Spinal cord (tissue), 10 donors: ENCODE results near the gene GUCY1A2. TPM values are rescaled to one million over a fixed set of nuclear protein-coding genes. Genes with fewer than 3 reads are reported as not detected.

Source experiments
- DNase-seq, 6 donors: peaks; one replicate each; pipeline versions ENCODE4 v3.0.0 to v3.0.0-alpha.2; 2013 to 2015; ENCODE audit warnings: low spot score in 6 of 6, low read depth in 4 of 6
- H3K27ac ChIP-seq: one replicate; pipeline ENCODE4 v1.5.1; 2013; ENCODE audit warnings: low read depth, low read length, control low read depth
- H3K27me3 ChIP-seq: one replicate; pipeline ENCODE4 v1.6.1; 2013; ENCODE audit warnings: low read length; ENCODE audit not compliant: control insufficient read depth, insufficient read depth
- H3K36me3 ChIP-seq: one replicate; pipeline ENCODE4 v1.6.1; 2013; ENCODE audit warnings: low read length; ENCODE audit not compliant: control insufficient read depth, insufficient read depth
- H3K4me1 ChIP-seq: one replicate; pipeline ENCODE4 v1.6.1; 2013; ENCODE audit warnings: low read length; ENCODE audit not compliant: control insufficient read depth, insufficient read depth
- H3K4me3 ChIP-seq: one replicate; pipeline ENCODE4 v1.5.1; 2013; ENCODE audit warnings: low read depth, low read length, control low read depth
- H3K9me3 ChIP-seq: one replicate; pipeline ENCODE4 v1.6.1; 2013; ENCODE audit warnings: low read length; ENCODE audit not compliant: control insufficient read depth, insufficient read depth
- WGBS: methylation state at CpG from one replicate; pipeline ENCODE4 v1.1.5; 2013; ENCODE audit warnings: missing lambda C conversion rate; ENCODE audit not compliant: insufficient coverage; 5-methylcytosine and 5-hydroxymethylcytosine counted together
- polyA plus RNA-seq, 2 donors: library from polyadenylated mRNA; unstranded; fragments of 120-200 nt; gene quantifications; one replicate each; pipeline ENCODE4 v1.2.1, GENCODE V29; 2013; ENCODE audit not compliant: insufficient read length in 2 of 2
- total RNA-seq, 2 donors: library from RNA; depleted of rRNA in 1 of 2; stranded (reverse); fragments of 120-200 nt in 1 of 2; fragments of >200 nt in 1 of 2; gene quantifications; one replicate each; pipeline versions ENCODE4 v1.2.3 to v1.2.4, GENCODE V29; 2013 to 2014
- donor health status: healthy.

Gene GUCY1A2
- total and polyA plus RNA-seq, 4 donors = 10.8 to 79.5 (median 25.7) TPM

DNA sequence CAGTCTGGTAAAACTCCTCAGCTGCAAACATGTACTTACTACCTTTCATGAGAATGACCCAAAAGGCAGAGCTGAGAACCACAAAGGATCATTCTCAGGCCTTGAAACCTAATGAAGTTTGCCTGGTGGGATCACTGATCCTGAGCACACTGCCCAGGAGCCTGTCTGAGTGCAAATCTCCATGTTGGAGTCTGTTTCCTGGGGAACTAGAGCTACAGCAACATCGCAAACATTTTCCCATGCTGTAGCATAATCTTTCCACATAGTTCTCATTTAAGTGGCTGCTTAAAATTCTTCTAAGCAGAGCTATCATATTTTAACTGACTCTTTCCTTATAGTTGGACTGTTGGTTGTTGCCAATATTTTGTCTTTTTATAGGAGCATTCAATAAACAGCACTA, 58.5 kb downstream of the GUCY1A2 start:
- Histone ChIP-seq H3K27ac (no peak overlapping the region), H3K36me3 (peaks cover 8% of the 10 kb centered on the region), H3K4me3 (no peak overlapping the region), H3K4me1 (no peaks in the 10 kb centered on the region), H3K9me3 (no peaks in the 10 kb centered on the region), H3K27me3 (no peaks in the 10 kb centered on the region)
- no CpG with 5 or more reads among the region's 1 CpG for WGBS
- DNase-seq = no peak

DNA sequence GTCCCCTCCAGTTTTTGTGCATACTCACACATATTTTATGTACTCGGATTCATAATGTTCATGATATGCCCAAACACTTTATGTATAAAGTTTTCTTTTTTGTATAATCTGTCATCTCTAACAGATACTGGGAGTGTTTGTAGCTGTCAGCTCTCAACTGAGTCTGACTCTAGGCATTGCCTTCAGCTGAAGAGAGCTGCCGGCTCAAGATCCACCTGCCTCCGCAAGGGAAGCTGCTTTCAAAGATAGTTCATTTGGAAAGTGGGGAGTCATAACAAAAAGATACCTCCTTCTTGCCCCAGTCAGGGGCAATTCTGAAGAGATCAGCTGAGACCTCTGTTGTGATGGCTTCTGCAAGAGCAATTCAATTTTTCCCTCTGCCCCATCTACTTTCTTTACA, 58.9 kb downstream of the GUCY1A2 start:
- H3K27ac ChIP-seq = no peak overlapping the region
- peaks cover 8% of the 10 kb centered on the region for H3K36me3 ChIP-seq
- no peak overlapping the region for H3K4me3 ChIP-seq
- H3K4me1 ChIP-seq = no peaks in the 10 kb centered on the region
- 100% methylated on average over 1 of the region's 3 CpGs for WGBS
- no peak for DNase-seq
- H3K27me3 ChIP-seq = no peaks in the 10 kb centered on the region
- H3K9me3 ChIP-seq = no peaks in the 10 kb centered on the region

DNA sequence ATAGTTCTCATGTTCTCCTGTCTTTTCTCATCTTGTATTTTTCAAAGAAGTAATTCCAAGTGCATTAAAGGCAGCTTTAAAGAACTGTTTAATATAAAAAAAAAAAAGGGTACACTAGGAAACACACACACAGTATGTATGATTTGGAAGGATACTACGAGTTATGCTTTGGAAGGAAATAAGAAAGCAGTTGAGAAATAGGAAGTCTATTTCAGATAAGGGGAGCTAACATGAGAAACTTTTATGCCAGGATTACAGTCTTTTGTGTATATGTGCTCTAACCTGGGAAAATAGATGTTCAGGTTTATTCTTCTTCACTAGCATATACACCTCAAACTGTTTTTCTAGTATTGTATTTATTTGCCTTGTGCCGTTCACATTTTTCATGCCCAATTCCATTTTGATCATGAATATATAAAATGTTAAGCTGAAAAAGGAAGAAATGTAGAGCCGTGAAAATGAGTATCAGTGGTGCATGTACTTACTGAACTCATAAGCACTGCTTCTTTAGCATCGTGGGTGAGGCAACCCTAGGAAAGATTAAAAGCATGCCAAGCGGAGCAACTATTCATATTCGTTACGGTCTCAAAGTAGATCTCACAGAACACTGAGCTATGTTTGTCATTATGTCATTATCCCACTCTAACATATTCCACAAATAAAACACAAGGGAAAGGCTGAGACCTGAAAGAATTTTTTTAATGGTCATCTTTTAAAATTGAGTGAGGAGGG, 59.6 kb downstream of the GUCY1A2 start:
- H3K4me1 ChIP-seq = no peaks in the 10 kb centered on the region
- no peak overlapping the region for H3K4me3 ChIP-seq
- no peaks in the 10 kb centered on the region for H3K27me3 ChIP-seq
- H3K27ac ChIP-seq = no peak overlapping the region
- DNase-seq = no peak
- WGBS = 90% methylated on average over 2 of the region's 7 CpGs
- H3K36me3 ChIP-seq = peaks cover 8% of the 10 kb centered on the region
- no peaks in the 10 kb centered on the region for H3K9me3 ChIP-seq

DNA sequence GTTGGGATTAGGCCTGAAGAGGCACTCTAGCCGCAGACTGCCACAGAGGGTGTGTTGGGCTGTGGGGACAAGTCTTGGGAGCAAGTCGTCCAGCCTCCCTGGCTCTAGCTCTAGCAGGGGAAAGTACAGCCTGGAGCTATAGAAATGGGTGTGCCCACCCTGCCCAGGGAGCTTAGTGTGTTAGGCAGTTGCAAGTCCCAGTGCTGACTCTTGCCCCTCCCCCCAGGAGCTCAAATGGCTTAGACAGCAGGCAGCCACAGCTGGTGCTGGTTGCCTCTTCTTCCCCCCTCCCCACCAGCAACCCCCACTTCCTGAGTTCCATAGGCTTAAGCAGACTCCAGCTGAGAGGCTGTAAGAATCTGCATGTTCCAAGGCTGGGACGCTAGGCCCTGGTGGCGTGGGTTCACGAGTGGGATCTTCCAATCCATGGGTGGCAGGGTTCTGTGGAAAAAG, 61.2 kb downstream of the GUCY1A2 start:
- DNase-seq = no peak
- no peaks in the 10 kb centered on the region for H3K9me3 ChIP-seq
- 97% methylated on average over 5 of the region's 5 CpGs for WGBS

DNA sequence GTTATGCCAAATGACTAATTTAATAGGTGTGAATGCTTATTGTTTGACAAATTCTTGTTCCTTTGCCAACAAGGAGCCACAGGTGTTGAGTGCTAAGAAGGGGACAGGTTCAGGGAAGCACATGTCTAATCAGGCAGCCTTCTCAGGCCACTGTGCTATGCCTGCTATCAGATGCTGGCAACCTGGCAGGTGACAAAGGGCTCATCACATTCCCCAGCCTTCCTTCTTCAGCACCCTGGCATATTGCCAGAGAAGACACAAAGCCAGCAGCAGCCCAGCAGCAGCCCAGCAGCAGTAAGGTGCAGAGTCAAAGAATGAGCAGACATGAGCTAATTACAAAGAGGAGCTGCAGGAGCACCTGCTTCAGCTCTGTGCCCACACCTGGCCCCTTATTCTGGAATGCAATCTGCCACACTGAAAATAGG, 68.2 kb downstream of the GUCY1A2 start:
- H3K27ac ChIP-seq = no peak overlapping the region
- H3K4me3 ChIP-seq = no peak overlapping the region
- H3K4me1 ChIP-seq = no peaks in the 10 kb centered on the region
- peak in 1 of 6 donors; percentile 35 for DNase-seq
- H3K36me3 ChIP-seq = no peaks in the 10 kb centered on the region
- H3K9me3 ChIP-seq = no peaks in the 10 kb centered on the region
- no peaks in the 10 kb centered on the region for H3K27me3 ChIP-seq

More for the DNA sequence above, 61.2 kb downstream of the GUCY1A2 start:
- Histone ChIP-seq H3K4me3 (no peak overlapping the region), H3K27me3 (no peaks in the 10 kb centered on the region), H3K4me1 (no peaks in the 10 kb centered on the region), H3K36me3 (peaks cover 8% of the 10 kb centered on the region), H3K27ac (no peak overlapping the region)

DNA sequence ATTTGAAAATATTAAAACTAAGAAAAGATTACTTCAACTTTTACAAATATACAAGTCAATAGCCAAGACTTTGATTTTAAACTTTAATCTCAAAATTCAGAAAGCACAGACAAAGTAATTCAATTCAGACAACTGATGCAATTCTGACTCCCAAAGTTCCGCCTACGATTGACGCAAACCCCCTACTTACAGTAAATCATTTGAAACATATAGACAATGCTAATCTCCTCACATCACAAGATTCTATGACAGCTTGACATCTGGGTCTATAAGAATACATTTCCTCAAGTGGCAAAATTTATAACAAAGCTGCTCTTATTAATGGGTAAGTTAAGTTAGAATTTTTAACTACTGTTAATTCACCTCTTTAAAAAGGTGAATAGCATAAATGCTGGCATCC, 75.2 kb downstream of the GUCY1A2 start:
- no peak for DNase-seq
- H3K4me3 ChIP-seq = no peak overlapping the region
- H3K27me3 ChIP-seq = no peaks in the 10 kb centered on the region
- WGBS = 80% methylated on average over 3 of the region's 3 CpGs
- H3K27ac ChIP-seq = no peak overlapping the region
- H3K9me3 ChIP-seq = no peaks in the 10 kb centered on the region
- H3K36me3 ChIP-seq = no peaks in the 10 kb centered on the region
- H3K4me1 ChIP-seq = no peaks in the 10 kb centered on the region

DNA sequence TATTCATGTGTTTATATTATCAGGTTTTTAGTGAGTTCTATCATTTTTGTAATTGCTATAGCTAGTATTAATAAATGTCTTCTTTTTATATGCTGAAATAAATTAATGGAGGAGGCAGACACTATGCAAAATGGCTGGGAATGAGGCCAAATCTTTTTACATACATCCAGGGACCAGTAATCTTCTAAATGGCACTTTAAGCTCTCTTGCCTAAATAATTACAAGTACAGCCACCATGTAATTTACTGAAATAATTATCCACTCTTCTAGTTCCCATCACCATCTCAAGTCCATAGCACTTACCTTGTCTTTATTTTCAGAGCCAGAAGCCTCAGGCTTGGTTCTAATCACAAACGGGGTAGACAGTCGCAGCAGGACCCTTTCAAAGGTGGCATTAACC, 79.1 kb downstream of the GUCY1A2 start:
- 68% methylated on average over 2 of the region's 2 CpGs for whole genome bisulfite sequencing
- Histone ChIP-seq H3K4me1 (no peaks in the 10 kb centered on the region), H3K9me3 (no peaks in the 10 kb centered on the region), H3K27ac (no peak overlapping the region), H3K27me3 (no peaks in the 10 kb centered on the region), H3K4me3 (no peak overlapping the region), H3K36me3 (no peaks in the 10 kb centered on the region)
- DNase-seq = peak in 2 of 6 donors; percentile 9 to 81

DNA sequence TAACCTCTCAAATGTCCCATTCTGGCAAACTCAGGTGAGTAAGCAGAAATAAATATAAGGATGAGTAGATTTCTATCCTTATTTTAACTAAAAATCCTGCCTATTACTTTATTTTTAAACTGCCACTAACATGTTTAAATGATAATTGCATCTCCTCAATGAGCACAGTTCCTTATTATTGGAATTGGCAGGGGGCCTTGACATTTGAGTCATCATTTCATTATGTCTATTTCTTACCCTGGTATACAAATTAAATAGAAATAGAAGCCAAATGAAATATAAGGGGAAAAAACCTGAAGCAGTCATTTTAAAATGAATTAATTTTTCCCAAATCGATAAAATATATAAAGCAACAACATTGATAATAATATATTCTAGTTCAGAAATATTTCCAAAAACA, 81.2 kb downstream of the GUCY1A2 start:
- Histone ChIP-seq H3K27me3 (no peaks in the 10 kb centered on the region), H3K4me1 (no peaks in the 10 kb centered on the region), H3K4me3 (no peak overlapping the region), H3K36me3 (no peaks in the 10 kb centered on the region), H3K9me3 (no peaks in the 10 kb centered on the region), H3K27ac (no peak overlapping the region)
- peak in 1 of 6 donors; percentile 53 for DNase-seq
- WGBS = no CpG with 5 or more reads among the region's 1 CpG

DNA sequence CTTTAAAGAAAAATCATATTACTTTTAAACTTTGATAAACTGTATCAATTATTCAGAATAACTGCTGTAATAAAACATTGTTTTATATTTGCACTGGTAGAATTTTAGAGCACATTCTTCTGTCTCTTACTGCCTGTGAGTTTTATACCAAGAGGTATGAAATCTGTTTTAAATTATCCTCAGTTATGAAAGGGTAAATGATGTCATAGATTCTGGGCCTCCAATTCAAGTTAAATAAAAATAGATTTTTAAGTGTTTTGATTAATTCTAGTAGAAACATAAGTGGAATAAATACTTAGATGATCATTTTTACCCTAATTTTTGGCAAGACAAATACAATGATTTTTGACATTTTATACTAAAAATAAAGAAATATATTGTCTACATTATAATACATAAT, 93.0 kb downstream of the GUCY1A2 start:
- no peaks in the 10 kb centered on the region for H3K27me3 ChIP-seq
- no peak for DNase-seq
- peaks cover 2% of the 10 kb centered on the region for H3K36me3 ChIP-seq
- no peak overlapping the region for H3K27ac ChIP-seq
- H3K4me3 ChIP-seq = no peak overlapping the region
- H3K4me1 ChIP-seq = no peaks in the 10 kb centered on the region
- H3K9me3 ChIP-seq = peaks cover 1% of the 10 kb centered on the region

DNA sequence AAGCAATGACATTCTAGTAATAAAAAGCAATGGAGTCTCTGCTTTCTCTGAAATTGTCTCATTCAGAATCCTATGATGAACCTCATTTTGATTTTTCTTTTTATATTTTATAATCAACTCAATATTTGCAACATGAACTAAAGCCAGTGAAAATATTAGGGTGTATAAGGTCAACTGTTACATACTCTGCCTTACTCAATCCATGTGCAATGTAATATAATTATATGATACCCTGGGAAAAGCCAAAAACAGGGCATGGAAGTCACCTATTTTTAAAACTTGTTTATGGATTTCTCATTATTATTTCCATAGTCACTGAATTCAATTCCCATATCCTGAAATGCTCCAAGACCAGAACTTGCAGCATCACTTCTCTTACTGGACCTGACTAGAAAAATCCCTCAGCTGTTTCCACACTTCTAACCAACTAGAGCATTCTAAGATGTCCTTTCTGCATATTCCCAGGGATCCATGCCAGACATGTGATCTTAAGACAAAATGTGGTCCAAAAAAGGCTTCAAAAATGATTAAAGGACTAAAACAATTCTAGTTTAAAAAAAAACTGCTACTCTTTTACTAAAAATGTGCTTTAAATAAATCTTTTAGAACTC, 97.3 kb downstream of the GUCY1A2 start:
- no peaks in the 10 kb centered on the region for H3K9me3 ChIP-seq
- H3K36me3 ChIP-seq = peaks cover 2% of the 10 kb centered on the region
- H3K27me3 ChIP-seq = no peaks in the 10 kb centered on the region
- no peaks in the 10 kb centered on the region for H3K4me1 ChIP-seq
- DNase-seq = peak in 1 of 6 donors; percentile 8
- H3K4me3 ChIP-seq = no peak overlapping the region
- H3K27ac ChIP-seq = no peak overlapping the region
